ENCODE data around the gene ABCA12. TPM values are rescaled to one million over a fixed set of nuclear protein-coding genes. Genes with fewer than 3 reads are reported as not detected.

The ABCA12 gene
- total and polyA plus RNA-seq, 2 of the 8 experiments (the other 6 are each of a cell fraction or from before 2014, with no cell fraction given), result not detected

DNA sequence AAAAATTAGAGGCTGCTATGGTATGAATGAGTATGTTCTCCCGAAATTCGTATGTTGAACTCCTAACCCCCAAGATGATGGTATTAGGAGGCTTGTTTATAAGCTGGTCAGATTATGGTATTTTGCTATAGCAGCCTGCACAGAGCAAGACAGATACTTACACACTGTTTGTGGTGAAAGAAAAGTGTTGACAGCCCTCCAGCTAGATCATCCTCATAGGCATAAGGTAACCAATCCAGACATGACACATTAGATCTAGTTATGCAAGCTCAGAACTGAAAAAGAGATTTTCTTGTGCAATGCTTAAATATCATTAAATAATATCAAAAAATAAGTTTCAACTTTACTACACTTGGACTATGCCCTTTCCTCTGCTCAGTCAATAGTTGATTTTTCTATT, 107.1 kb downstream of the ABCA12 start:
- H3K18ac ChIP-seq (ENCODE audit: extremely low read depth, low read length), result no peak overlapping the region
- no peak for TF ChIP-seq HDAC2 (IDR thresholded peaks at IDR 0.05; ENCODE audit: borderline replicate concordance in 1 of 2, low read depth in 2 of 2, low read length in 2 of 2)
- no peak for TF ChIP-seq BRCA1 (IDR thresholded peaks at IDR 0.05; ENCODE audit: low read depth, low read length)
- TF ChIP-seq CREB1 (IDR thresholded peaks at IDR 0.05), result no peak
- no peak for TF ChIP-seq CBX5 (IDR thresholded peaks at IDR 0.05; ENCODE audit: low read depth, low read length)
- no peak for TF ChIP-seq PHF8 (conservative IDR thresholded peaks at IDR 0.05; ENCODE audit: low read depth, low read length)
- no peak for TF ChIP-seq NANOG (IDR thresholded peaks at IDR 0.05; ENCODE audit: insufficient read depth, low read depth, low read length, poor library complexity, severe bottlenecking)
- no peak overlapping the region for H2AFZ ChIP-seq (ENCODE audit: low read length)
- no peak overlapping the region for H2BK5ac ChIP-seq (ENCODE audit: low read depth, low read length)
- no peak overlapping the region for H4K8ac ChIP-seq (ENCODE audit: extremely low read depth, insufficient read depth, low read length)
- no peak overlapping the region for H3K14ac ChIP-seq (ENCODE audit: insufficient read length)
- no peaks in the 10 kb centered on the region for H3K27me3 ChIP-seq (replicated peaks in 1 of 4; ENCODE audit: control insufficient read depth in 3 of 4, extremely low read depth in 1 of 4, insufficient read depth in 3 of 4, low read length in 3 of 4)
- H3K9ac ChIP-seq (replicated peaks in 1 of 4; ENCODE audit: extremely low read depth in 1 of 4, low read depth in 3 of 4, low read length in 3 of 4), result no peak overlapping the region
- H3K4ac ChIP-seq (replicated peaks; ENCODE audit: insufficient read length, low read depth, low read length), result no peak overlapping the region
- no peaks in the 10 kb centered on the region for H3K36me3 ChIP-seq (ENCODE audit: control insufficient read depth in 2 of 4, insufficient read depth in 4 of 4, low read length in 3 of 4)
- H4K5ac ChIP-seq (ENCODE audit: insufficient read length, low read depth, low read length), result no peak overlapping the region
- no peak overlapping the region for H2AK5ac ChIP-seq (ENCODE audit: low read depth, low read length)
- POLR2A ChIA-PET (ENCODE audit: partially characterized antibody), result no interaction called here
- H2BK15ac ChIP-seq (ENCODE audit: low read length), result no peak overlapping the region
- H3K4me1 ChIP-seq (replicated peaks in 1 of 4; ENCODE audit: control insufficient read depth in 3 of 4, insufficient read depth in 4 of 4, low read length in 3 of 4), result no peaks in the 10 kb centered on the region
- 84% methylated on average over 2 of the region's 2 CpGs; no CpG with 5 or more reads in 1 of the 2 experiments for WGBS, 2 experiments (ENCODE audit: extremely low coverage in 1 of 2, insufficient coverage in 1 of 2, insufficient read length in 1 of 2, insufficient replicate concordance in 2 of 2, low coverage in 1 of 2, low lambda C conversion rate in 2 of 2, missing lambda C conversion rate in 1 of 2)
- H3K23me2 ChIP-seq (ENCODE audit: low read depth, low read length), result no peaks in the 10 kb centered on the region
- no peaks in the 10 kb centered on the region for H3K79me1 ChIP-seq (ENCODE audit: low read depth, low read length)
- H3K4me3 ChIP-seq (ENCODE audit: extremely low read depth in 1 of 4, insufficient read depth in 2 of 4, low read depth in 3 of 4, low read length in 4 of 4), result no peak overlapping the region
- CTCF ChIA-PET (ENCODE audit: partially characterized antibody), result no interaction called here
- no peak overlapping the region for H2BK120ac ChIP-seq (replicated peaks; ENCODE audit: low read depth, low read length)
- no peaks in the 10 kb centered on the region for H4K20me1 ChIP-seq (replicated peaks in 1 of 2; ENCODE audit: control insufficient read depth in 1 of 2, insufficient read depth in 2 of 2, low read length in 2 of 2)
- H3K27ac ChIP-seq (ENCODE audit: low read depth, low read length), result no peak overlapping the region
- H4K91ac ChIP-seq (replicated peaks; ENCODE audit: insufficient read length, low read length), result no peak overlapping the region
- H3K9me3 ChIP-seq (ENCODE audit: insufficient read depth in 2 of 2, low read depth in 1 of 2, low read length in 1 of 2), result no peaks in the 10 kb centered on the region
- H3K23ac ChIP-seq (ENCODE audit: insufficient read length), result no peak overlapping the region
- no peak overlapping the region for H2BK20ac ChIP-seq (ENCODE audit: low read length)
- H2BK12ac ChIP-seq (ENCODE audit: low read depth, low read length), result no peak overlapping the region
- no peak for DNase-seq (ENCODE audit: low read depth in 1 of 2, low spot score in 2 of 2)
- no peaks in the 10 kb centered on the region for H3K79me2 ChIP-seq (ENCODE audit: control insufficient read depth in 1 of 2, insufficient read depth in 2 of 2, low read length in 2 of 2)
- no peak for FAIRE-seq
- no peak overlapping the region for H3K4me2 ChIP-seq (ENCODE audit: insufficient read depth in 1 of 2, low read depth in 2 of 2, low read length in 2 of 2)
- H3K56ac ChIP-seq (replicated peaks; ENCODE audit: insufficient read length, low read depth, low read length), result no peak overlapping the region
